ENCODE results near the gene LBX1.

LBX1 gene

GRCh38 chr10:101241840-101242707, 12.8 kb upstream of the LBX1 start:
- no peak for DNase-seq

- no peak for DNase-seq
These were observed 9.5 kb upstream of the LBX1 start for GRCh38 chr10:101238732-101239105.

GRCh38 chr10:101237982-101238731, 8.9 kb upstream of the LBX1 start:
- no peak for DNase-seq

- no peak for DNase-seq
These were observed 8.1 kb upstream of the LBX1 start for GRCh38 chr10:101237081-101237981.

GRCh38 chr10:101236376-101237080, 7.3 kb upstream of the LBX1 start:
- DNase-seq: no peak

- DNase-seq: no peak
These were observed 6.5 kb upstream of the LBX1 start for GRCh38 chr10:101235766-101236165.

GRCh38 chr10:101234333-101234732, 5.1 kb upstream of the LBX1 start:
- DNase-seq: no peak

GRCh38 chr10:101233863-101234262, 4.6 kb upstream of the LBX1 start:
- no peak for DNase-seq

- DNase-seq: no peak
These were observed 4.2 kb upstream of the LBX1 start for GRCh38 chr10:101233443-101233842.

GRCh38 chr10:101231912-101232689, 2.8 kb upstream of the LBX1 start:
- no peak for DNase-seq

- DNase-seq: no peak
These were observed 1.8 kb upstream of the LBX1 start for GRCh38 chr10:101231092-101231491.

GRCh38 chr10:101230183-101230917, 1.1 kb upstream of the LBX1 start:
- no peak for DNase-seq

GRCh38 chr10:101228966-101229265, 347 bp downstream of the LBX1 start:
- DNase-seq: no peak

GRCh38 chr10:101228153-101228965, 904 bp downstream of the LBX1 start:
- no peak for DNase-seq

- DNase-seq: no peak
These were observed 1.7 kb downstream of the LBX1 start for GRCh38 chr10:101227429-101228152.

GRCh38 chr10:101226491-101227428, 2.5 kb downstream of the LBX1 start:
- no peak for DNase-seq

- no peak for DNase-seq
These were observed 3.3 kb downstream of the LBX1 start for GRCh38 chr10:101225846-101226421.
